T47D (cell line): ENCODE measurements around the gene SIX3.
A peak's percentile ranks its signal among the peaks of the same experiment; 100 is the strongest.

Experiments used
- DNase-seq, 2 experiments: peaks; one replicate each; pipeline versions ENCODE4 v3.0.0 to v3.0.0-alpha.2; 2011 to 2012; ENCODE audit warnings: low read depth in 1 of 2, low spot score in 1 of 2
- JUND ChIP-seq: IDR thresholded peaks from 2 replicates; pipeline ENCODE4 v1.6.1; 2012; ENCODE audit warnings: low read depth
- in situ Hi-C: cut with HindIII; loops from 2 replicates; pipeline ENCODE4 v1.10.0; 2016; ENCODE audit warnings: low sequenced_read_pairs, low pct_unique_long_range_greater_than_20kb

SIX3 gene

GRCh38 chr2:44941551-44942234 lies at the start of gene SIX3:
Gene SIX3 (plus strand): TSS chr2:44941702. CDS start chr2:44942105, 403 bp downstream.
- in situ Hi-C loops, result no loop called here
- DNase-seq, result peak; percentile 67 to 87
- no peak for TF ChIP-seq JUND

GRCh38 chr2:44894058-44894457 lies 47.4 kb upstream of the SIX3 start:
- in situ Hi-C loops, result no loop called here

GRCh38 chr2:44895061-44895460 lies 46.4 kb upstream of the SIX3 start:
- in situ Hi-C loops, result no loop called here
- no peak for TF ChIP-seq JUND
- DNase-seq, result no peak

More at GRCh38 chr2:44894058-44894457, 47.4 kb upstream of the SIX3 start:
- no peak for TF ChIP-seq JUND
- no peak for DNase-seq

GRCh38 chr2:44897406-44897805 lies 44.1 kb upstream of the SIX3 start:
- in situ Hi-C loops, result no loop called here
- peak in 1 of 2 experiments; percentile 39 for DNase-seq
- TF ChIP-seq JUND, result no peak

- in situ Hi-C loops, result no loop called here
- DNase-seq, result peak in 1 of 2 experiments; percentile 35
- no peak for TF ChIP-seq JUND
Observed at GRCh38 chr2:44902217-44903137, 39.0 kb upstream of the SIX3 start.

- in situ Hi-C loops, result no loop called here
- DNase-seq, result no peak
Observed at GRCh38 chr2:44904578-44904977, 36.9 kb upstream of the SIX3 start.

GRCh38 chr2:44906972-44907371 lies 34.5 kb upstream of the SIX3 start:
- in situ Hi-C loops, result no loop called here
- DNase-seq, result peak in 1 of 2 experiments; percentile 18
- TF ChIP-seq JUND, result no peak

More at GRCh38 chr2:44904578-44904977, 36.9 kb upstream of the SIX3 start:
- no peak for TF ChIP-seq JUND

GRCh38 chr2:44909831-44910230 lies 31.7 kb upstream of the SIX3 start:
- DNase-seq, result no peak
- no peak for TF ChIP-seq JUND
- in situ Hi-C loops, result no loop called here

GRCh38 chr2:44912660-44913059 lies 28.8 kb upstream of the SIX3 start:
- no peak for TF ChIP-seq JUND
- DNase-seq, result no peak
- in situ Hi-C loops, result no loop called here

- DNase-seq, result no peak
- in situ Hi-C loops, result no loop called here
- no peak for TF ChIP-seq JUND
Observed at GRCh38 chr2:44916291-44916690, 25.2 kb upstream of the SIX3 start.

GRCh38 chr2:44918095-44918775 lies 23.3 kb upstream of the SIX3 start:
- in situ Hi-C loops, result no loop called here
- TF ChIP-seq JUND, result no peak
- DNase-seq, result no peak

GRCh38 chr2:44920751-44921150 lies 20.8 kb upstream of the SIX3 start:
- no peak for TF ChIP-seq JUND
- in situ Hi-C loops, result no loop called here
- DNase-seq, result no peak

- no peak for TF ChIP-seq JUND
- in situ Hi-C loops, result no loop called here
- DNase-seq, result no peak
Observed at GRCh38 chr2:44922776-44923175, 18.7 kb upstream of the SIX3 start.
